ENCODE data around the gene DAGLA. TPM values are rescaled to one million over a fixed set of nuclear protein-coding genes. Genes with fewer than 3 reads are reported as not detected.

Gene DAGLA
- total and polyA plus RNA-seq, 2 donors (not counting 3 experiments of a cell fraction or from before 2014, with no cell fraction given), result 2.5 to 4.7 TPM

- BruUV-seq (replicated peaks), result no TSS peak
- no peak overlapping the region for H3K9ac ChIP-seq (replicated peaks; ENCODE audit: extremely low read depth, insufficient read depth, low read length)
- no peak for FAIRE-seq
- ChIA-PET CTCF (interaction anchor here (0.6 to 1.4 kb wide), 3 partner anchors 88 to 210 kb away, joined by 3 to 5 read pairs (median 4); no protein-coding TSS in a partner anchor), POLR2A (no interaction called here)
- H3K79me2 ChIP-seq (ENCODE audit: control insufficient read depth, insufficient read depth, low read length), result no peaks in the 10 kb centered on the region
- H3K27me3 ChIP-seq (ENCODE audit: control insufficient read depth in 2 of 2, insufficient read depth in 2 of 2, low read length in 2 of 2), result no peaks in the 10 kb centered on the region
- H3K4me2 ChIP-seq (ENCODE audit: insufficient read depth, low read length), result no peak overlapping the region
- H3K27ac ChIP-seq (ENCODE audit: insufficient read depth, low read depth, low read length), result no peak overlapping the region
- H3K36me3 ChIP-seq (ENCODE audit: control insufficient read depth in 2 of 2, extremely low read depth in 1 of 2, insufficient read depth in 2 of 2, low read length in 2 of 2), result no peaks in the 10 kb centered on the region
- no peaks in the 10 kb centered on the region for H3K4me1 ChIP-seq (ENCODE audit: control insufficient read depth, extremely low read depth, insufficient read depth, low read length)
- no peak overlapping the region for H2AFZ ChIP-seq (ENCODE audit: low read depth, low read length)
- H3K9me3 ChIP-seq (replicated peaks; ENCODE audit: control insufficient read depth, insufficient read depth, low read length), result no peaks in the 10 kb centered on the region
- H3K4me3 ChIP-seq (replicated peaks in 1 of 3; ENCODE audit: insufficient read depth in 1 of 3, low read depth in 1 of 3, low read length in 3 of 3), result no peak overlapping the region
- no peak for TF ChIP-seq POLR2A (IDR thresholded peaks at IDR 0.05; ENCODE audit: low read depth, low read length)
- no peak for TF ChIP-seq CTCF (IDR thresholded peaks at IDR 0.05; ENCODE audit: extremely low read depth in 1 of 2, insufficient read depth in 1 of 2, low read depth in 1 of 2, low read length in 2 of 2)
- no peak for TF ChIP-seq JUN (IDR thresholded peaks at IDR 0.05; ENCODE audit: borderline replicate concordance, insufficient read depth, insufficient read length, low read depth)
- no peak for TF ChIP-seq POLR2AphosphoS5 (IDR thresholded peaks at IDR 0.05; ENCODE audit: insufficient read depth, low read depth, low read length)
- TF ChIP-seq GATA2 (IDR thresholded peaks at IDR 0.05; ENCODE audit: insufficient read depth, insufficient read length, low read depth, low read length), result no peak
- no peak for TF ChIP-seq EZH2 (IDR thresholded peaks at IDR 0.05; ENCODE audit: borderline replicate concordance, low read depth, low read length, severe bottlenecking)
- TF ChIP-seq MAX (IDR thresholded peaks at IDR 0.05; ENCODE audit: insufficient read depth, insufficient read length), result no peak
- TF ChIP-seq FOS (IDR thresholded peaks at IDR 0.05; ENCODE audit: borderline replicate concordance, insufficient read depth, low read length), result no peak
- no peak for TF ChIP-seq MYC (IDR thresholded peaks at IDR 0.05; ENCODE audit: low read depth, low read length)
- DNase-seq (ENCODE audit: low read depth, low spot score), result no peak
- dilution Hi-C loops (cut with MboI; ENCODE audit: extremely low pct_ligation_motif_present, low sequenced_read_pairs) (no loop called here), intact Hi-C loops (cut with micrococcal nuclease) (no loop called here)
- no peaks in the 10 kb centered on the region for H4K20me1 ChIP-seq (replicated peaks; ENCODE audit: control insufficient read depth, extremely low read depth, insufficient read depth, low read length)
- H3K9me1 ChIP-seq (replicated peaks; ENCODE audit: control insufficient read depth, extremely low read depth, insufficient read depth, low read length), result no peaks in the 10 kb centered on the region
Observed at GRCh38 chr11:61645179-61645868, 34.9 kb upstream of the DAGLA start.

Data from endothelial cell of umbilical vein (primary cell).